Choroid plexus epithelial cell (primary cell): Measurements from ENCODE around the gene OR12D1.

Source experiments
- DNase-seq: peaks from one replicate; pipeline ENCODE4 v3.0.0-alpha.2; 2010; ENCODE audit warnings: low read depth
- H3K4me3 ChIP-seq: 2 replicates; pipeline ENCODE4 v1.5.1; 2011; ENCODE audit warnings: low read depth, mild to moderate bottlenecking, control low read depth, low read length, moderate library complexity
- TF ChIP-seq, protein P1 (sequence below): conservative IDR thresholded peaks from 2 replicates; pipeline ENCODE4 v1.5.1; 2011; ENCODE audit warnings: low read depth, mild to moderate bottlenecking, control low read depth, inconsistent platforms, low read length, moderate library complexity

Gene OR12D1

DNA sequence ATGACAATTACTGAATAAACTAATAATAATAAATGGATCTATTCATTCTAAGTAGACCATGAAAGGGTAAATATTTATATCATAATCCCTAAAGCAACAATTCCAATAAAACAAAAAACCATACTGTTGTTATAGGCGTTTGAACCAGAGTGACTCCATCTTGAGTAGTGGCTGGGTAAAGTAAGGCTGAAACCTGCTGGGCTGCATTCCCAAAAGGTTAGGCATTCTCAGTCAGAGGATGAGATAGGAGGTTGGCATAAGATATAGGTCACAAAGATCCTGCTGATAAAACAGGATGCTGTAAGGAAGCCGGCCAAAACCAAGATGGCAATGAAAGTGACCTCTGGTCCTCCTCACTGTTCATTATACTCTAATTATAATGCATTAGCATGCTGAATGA lies 50.6 kb downstream of the OR12D1 start:
- DNase-seq: no peak
- TF ChIP-seq, protein P1, sequence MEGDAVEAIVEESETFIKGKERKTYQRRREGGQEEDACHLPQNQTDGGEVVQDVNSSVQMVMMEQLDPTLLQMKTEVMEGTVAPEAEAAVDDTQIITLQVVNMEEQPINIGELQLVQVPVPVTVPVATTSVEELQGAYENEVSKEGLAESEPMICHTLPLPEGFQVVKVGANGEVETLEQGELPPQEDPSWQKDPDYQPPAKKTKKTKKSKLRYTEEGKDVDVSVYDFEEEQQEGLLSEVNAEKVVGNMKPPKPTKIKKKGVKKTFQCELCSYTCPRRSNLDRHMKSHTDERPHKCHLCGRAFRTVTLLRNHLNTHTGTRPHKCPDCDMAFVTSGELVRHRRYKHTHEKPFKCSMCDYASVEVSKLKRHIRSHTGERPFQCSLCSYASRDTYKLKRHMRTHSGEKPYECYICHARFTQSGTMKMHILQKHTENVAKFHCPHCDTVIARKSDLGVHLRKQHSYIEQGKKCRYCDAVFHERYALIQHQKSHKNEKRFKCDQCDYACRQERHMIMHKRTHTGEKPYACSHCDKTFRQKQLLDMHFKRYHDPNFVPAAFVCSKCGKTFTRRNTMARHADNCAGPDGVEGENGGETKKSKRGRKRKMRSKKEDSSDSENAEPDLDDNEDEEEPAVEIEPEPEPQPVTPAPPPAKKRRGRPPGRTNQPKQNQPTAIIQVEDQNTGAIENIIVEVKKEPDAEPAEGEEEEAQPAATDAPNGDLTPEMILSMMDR: no peak
- H3K4me3 ChIP-seq: no peak overlapping the region

GRCh38 chr6:29465801-29466200 lies 51.1 kb downstream of the OR12D1 start:
- TF ChIP-seq, protein P1: no peak
- H3K4me3 ChIP-seq: no peak overlapping the region
- no peak for DNase-seq

GRCh38 chr6:29466241-29466640 lies 51.5 kb downstream of the OR12D1 start:
- DNase-seq: no peak
- TF ChIP-seq, protein P1: no peak
- no peak overlapping the region for H3K4me3 ChIP-seq
